Upper lobe of left lung (tissue), 4 donors: Measurements from ENCODE around the gene NXF1.

ENCODE experiments used
- CTCF ChIP-seq, 6 experiments: fragments of 450-650 bp in 4 of 6; fragments of 200-600 bp in 2 of 6; sonication (generic) in 2 of 6; IDR thresholded peaks; one replicate each; pipeline ENCODE4 v1.5.1; 2016 to 2019; ENCODE audit warnings: antibody characterized with exemption in 6 of 6
- EP300 ChIP-seq, 4 donors: sonication (generic); formaldehyde crosslinking; IDR thresholded peaks; one replicate each; pipeline ENCODE4 v1.5.1; 2017; ENCODE audit warnings: antibody characterized with exemption in 4 of 4, control low read depth in 2 of 4
- POLR2A ChIP-seq, 4 donors: fragments of 450-650 bp; IDR thresholded peaks; one replicate each; pipeline ENCODE4 v1.5.1; 2016 to 2017; ENCODE audit warnings: antibody characterized with exemption in 4 of 4, mild to moderate bottlenecking in 2 of 4
- POLR2AphosphoS5 ChIP-seq, 2 donors: sonication (generic); formaldehyde crosslinking; IDR thresholded peaks; one replicate each; pipeline ENCODE4 v1.5.1; 2017; ENCODE audit warnings: antibody characterized with exemption in 2 of 2

GRCh38 chr11:62847767-62848314, 42.6 kb upstream of the NXF1 start:
- TF ChIP-seq CTCF (IDR thresholded peaks at IDR 0.05) (no peak), POLR2AphosphoS5 (IDR thresholded peaks at IDR 0.05) (no peak), POLR2A (IDR thresholded peaks at IDR 0.05) (no peak), EP300 (IDR thresholded peaks at IDR 0.05) (no peak)
